GM10847 (cell line): ENCODE results near the gene SAMD3.

Experiments
- POLR2A ChIP-seq: IDR thresholded peaks from 2 replicates; pipeline ENCODE4 v1.6.1; 2011; ENCODE audit not compliant: insufficient read length; ENCODE audit errors: extremely low read depth

The SAMD3 gene, protein sequence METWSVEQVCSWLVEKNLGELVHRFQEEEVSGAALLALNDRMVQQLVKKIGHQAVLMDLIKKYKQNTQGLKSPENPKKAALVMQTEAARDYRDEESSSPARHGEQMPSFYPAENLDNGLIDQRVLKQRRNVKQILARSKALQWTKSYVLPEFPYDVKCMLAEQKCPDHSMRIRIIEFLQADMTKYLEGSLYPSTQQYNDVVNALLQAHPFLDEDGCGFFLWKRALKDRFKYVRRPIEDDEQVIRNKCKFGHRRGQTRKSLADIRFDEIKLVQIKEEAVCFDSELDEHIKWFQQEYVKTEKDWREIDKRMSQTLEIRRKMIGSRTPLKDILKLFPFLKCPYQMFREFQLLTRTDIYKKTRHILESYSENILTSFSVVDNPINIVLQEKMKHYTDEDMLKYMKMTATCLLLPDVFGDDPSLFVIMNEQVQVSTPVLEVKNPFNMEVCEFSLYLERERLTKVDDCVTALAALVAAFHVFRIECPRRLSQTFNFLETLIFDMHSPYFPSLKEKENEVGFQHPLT

DNA sequence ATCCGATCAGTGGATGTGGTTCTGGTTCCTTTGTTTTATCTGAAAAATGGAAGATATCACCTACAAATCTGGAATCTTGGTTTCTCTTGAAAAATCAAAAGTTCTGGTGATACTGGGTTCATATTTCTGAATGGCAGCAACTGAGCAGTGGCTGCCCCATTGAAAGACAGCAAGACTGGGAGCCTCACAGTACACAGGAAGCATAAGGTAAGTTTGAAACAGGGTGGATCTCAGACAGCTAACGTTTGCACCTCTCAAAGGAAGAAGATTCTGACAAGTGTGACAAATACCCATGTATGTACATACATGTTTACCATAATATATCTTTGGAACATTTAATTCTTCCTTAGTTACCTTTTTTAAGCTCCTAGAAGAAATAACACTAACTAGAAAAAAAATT, at the start of gene SAMD3:
SAMD3 (minus strand) TSS at position 177 of the 400 bp plus-strand sequence. CDS start 7,678 bp downstream, outside the sequence.
- TF ChIP-seq POLR2A: no peak

DNA sequence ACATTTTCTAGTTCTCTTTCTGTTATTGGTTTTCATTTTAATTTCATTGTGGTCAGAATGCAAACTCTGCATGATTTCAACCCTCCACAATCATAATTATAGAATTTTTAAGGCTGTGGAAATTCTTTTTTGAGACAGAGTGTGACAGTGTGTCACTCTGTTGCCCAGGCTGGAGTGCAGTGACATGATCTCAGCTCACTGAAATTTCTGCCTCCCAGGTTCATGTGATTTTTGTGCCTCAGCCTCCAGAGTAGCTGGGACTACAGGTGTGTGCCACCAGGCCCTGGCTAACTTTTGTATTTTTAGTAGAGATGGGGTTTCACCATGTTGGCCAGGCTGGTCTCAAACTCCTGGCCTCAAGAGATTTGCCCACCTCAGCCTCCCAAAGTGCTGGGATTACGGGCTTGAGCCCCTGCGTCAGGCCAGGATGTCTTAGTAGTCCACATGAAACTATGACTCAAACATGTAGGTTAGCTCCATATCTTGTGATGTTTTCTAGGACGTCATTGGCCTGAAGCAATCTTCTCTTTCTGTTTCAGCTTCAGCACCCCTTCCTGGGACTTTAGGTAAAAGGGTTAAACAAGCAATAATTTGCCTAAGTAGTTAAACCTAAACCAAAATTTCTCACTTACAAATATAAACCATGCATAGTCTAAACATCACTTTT, 47.4 kb upstream of the SAMD3 start:
- TF ChIP-seq POLR2A: no peak

DNA sequence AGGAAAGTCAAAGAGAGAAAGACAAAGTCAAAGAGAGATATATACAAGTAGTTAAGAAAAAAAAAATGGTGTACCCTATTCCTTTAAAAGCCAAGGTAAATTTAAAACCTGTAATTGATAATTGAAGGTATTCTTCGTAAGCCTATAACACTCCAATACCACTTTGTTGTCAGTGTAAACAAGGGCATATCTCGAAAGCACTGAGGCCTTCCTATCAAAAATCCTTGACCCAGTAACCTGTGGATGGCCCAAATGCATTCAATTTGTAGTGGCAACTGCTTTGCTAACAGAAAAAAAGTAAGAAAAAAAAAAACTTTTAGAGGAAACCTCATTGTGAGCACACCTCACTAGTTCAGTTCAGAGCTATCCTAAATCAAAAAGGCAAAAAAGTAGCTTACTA, 39.3 kb upstream of the SAMD3 start:
- TF ChIP-seq POLR2A: no peak

DNA sequence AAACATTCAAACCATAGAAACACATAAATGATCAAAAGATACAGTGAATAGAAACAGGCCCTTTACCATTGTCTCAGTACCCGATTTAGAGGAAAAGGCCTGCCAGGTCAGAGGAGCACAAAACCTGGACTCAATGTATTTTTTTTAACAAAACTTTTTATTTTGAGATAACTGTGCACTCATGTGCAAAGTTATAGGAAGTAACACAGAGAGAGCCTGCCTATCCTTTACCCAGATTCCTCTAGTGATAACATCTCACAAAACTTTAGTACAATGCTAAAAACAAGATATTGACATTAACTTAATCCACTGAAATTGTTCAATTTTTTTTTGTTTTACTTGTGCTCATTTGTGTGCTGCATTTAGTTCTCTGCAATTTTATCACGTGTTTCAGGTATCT, 36.8 kb upstream of the SAMD3 start:
- TF ChIP-seq POLR2A: no peak

DNA sequence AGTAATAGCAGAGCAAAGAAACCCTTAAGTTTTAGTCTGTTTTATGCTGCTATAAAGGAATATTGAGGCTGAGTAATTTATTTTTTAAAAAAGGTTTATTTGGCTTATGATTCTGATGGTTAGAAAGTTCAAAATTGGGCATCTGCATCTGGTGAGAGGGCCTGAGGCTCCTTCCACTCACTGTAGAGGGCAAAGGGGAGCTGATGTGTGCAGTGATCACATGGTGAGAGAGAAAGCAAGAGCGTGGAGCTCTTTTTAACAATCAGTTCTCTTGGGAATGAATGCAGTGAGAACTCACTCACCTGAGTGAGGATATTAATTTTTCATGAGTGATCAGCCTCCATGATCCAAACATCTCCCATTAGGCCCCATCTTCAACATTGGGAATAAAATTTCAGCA, 36.4 kb upstream of the SAMD3 start:
- no peak for TF ChIP-seq POLR2A

DNA sequence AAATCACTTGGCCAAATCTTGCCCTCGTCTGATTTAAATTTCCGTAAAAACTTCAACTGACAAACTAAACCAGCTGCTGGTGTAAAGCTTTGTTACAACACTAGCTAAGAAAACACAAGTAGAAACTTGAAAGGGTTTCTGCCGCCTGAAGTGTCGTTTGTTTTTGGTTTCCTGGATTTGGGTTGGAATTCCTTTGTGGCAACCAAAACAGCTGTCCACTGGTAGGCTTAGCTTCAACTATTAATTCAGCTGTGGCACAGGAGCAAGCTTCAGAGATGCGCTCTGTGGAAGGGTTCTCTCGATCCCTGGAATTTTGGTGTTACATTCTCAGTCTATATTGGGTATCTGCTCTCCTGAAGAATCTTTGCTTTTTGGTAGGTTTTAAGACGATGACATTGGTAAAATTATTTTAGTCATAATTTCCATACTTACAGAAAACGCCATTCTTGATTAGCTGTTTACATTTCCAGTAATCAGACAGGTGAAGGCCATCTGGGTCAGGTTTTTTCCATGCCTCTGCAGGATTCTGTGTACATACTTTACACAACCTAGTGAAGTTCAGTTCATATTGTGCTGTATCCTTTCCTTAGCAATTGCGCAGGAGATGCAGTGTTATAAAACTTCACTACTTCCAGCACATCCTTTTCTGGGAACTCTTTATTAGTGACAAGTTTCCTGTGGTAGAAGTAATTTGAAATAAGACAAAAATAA, 29.9 kb upstream of the SAMD3 start:
- no peak for TF ChIP-seq POLR2A

DNA sequence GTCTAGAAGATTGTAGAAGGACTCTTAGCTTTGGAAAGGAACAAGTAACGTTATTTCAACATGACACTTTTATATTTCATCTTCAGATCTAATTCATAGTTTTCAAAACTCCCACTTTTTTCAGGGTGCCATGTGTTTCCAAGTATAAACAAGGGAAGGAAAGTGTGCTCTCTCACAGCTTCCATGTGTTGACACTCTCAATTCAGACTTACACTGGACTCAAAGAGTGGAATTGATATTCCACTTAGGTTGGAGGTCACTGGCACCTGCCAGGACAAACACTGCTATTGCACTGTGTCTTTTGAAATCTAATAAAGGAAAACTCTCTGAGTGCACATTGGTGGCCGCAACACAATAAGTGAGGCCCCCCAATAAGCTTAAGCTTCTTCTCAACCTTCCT, 22.5 kb upstream of the SAMD3 start:
- TF ChIP-seq POLR2A: no peak

DNA sequence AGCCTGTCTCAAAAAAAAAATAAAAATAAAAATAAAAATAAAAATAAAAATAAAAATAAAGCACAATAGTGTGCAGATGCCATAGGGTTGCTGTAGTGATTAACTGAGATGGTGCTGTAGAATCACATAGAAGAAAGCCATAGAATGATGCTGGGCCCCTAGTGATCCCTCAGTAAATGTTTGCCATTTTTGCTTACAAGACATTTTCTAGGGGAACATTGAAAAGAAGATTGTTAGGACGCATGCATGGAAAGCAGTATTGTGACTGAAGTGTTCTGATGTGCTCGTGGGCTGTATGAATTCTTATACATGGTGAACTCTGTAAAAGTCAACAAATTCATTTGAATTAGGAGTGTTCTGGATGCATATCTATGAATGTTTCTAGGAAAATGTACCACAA, 22.0 kb upstream of the SAMD3 start:
- TF ChIP-seq POLR2A: no peak

DNA sequence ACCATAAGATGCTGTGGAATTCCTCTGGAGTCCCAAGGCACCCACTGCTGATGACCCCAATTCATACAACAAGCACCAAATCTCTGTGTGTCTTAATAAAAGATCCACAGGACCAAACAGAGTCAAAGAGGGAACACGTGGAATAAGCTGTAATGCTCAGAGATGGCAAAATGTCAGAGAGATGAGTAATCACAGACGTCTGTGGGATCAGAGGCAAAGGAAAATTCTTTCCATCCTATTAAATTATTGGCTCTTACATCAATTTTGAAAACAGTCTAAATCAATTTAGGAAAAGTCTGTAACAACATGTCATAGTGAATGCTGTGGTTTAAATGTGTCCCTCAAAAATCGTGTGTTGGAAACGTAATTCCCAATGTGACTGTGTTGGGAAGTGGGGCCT, 17.5 kb upstream of the SAMD3 start:
- TF ChIP-seq POLR2A: no peak

DNA sequence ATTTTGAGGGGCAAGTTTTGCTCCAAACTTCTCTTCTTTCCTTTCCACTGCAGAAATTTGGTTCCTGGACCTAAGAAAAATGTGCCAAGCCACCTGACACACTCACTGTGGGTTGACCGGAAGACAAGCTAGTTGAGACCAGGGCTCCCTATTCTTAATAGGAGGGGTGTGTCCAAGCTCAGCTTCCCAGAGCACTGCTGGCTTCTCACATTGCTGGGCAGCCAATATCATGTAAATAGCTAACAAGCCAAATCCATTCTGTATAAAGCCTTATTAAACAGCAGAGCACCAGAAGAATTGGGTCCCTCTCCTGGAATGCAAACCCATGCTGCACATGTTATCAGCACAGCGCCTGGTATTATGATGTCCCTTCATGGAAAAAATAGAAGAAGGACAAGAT, 17.0 kb upstream of the SAMD3 start:
- TF ChIP-seq POLR2A: no peak

DNA sequence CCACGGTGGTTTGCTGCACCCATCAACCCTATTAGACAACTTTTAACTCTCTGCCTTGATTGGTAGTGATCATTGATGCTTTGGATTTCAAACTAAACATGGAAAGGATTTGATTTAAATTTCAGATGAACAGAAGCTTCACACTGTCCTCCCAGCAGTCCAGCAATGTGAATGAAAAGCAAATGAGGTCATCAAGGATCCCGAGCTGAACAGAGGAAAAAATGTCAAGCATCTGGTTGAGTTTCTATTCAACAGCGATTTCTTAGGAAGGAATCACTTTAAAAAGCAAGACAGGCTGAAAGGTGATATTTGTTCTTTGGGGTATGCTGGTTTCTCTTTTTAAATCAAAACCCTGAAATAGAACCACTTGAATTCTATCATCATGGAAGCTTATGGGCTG, 10.6 kb upstream of the SAMD3 start:
- no peak for TF ChIP-seq POLR2A

DNA sequence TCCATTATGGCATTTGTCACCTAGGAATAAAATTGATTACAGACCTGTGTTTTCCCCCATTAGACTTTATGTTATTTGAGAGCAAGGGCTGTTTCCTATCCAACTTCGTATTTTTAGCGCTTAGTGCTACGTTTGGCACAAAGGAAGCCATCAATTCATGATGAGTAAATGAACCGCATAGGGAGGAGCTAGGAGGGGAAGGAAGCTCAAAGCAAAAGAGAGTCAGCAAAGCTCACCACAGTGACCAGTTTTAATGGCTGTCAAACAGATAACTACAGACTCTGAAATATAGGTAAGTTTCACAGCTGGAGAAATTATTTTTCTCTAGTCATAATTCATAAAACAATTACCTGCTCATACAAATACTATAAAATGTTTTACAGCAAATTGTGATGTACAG, 6.9 kb upstream of the SAMD3 start:
- TF ChIP-seq POLR2A: no peak

DNA sequence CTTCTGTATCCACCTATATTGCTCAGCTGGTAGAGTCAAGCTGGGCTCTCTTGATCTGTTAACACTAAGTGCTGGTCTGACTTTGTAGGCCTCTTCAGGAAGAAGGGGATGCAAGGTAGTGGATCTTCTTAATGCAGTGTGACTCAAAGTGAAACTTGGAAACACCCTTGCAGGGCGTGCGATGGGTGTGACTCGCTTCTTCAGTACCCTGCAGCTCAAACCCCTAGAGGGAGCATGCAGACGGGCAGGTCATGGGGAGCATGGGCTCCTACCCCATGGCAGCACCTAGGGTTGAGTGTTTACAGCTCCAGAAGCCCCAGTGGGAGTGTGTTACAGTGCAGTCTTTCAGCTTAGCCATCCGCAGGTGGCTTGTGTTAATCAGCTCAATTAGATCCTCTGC, 757 bp upstream of the SAMD3 start:
- TF ChIP-seq POLR2A: no peak

DNA sequence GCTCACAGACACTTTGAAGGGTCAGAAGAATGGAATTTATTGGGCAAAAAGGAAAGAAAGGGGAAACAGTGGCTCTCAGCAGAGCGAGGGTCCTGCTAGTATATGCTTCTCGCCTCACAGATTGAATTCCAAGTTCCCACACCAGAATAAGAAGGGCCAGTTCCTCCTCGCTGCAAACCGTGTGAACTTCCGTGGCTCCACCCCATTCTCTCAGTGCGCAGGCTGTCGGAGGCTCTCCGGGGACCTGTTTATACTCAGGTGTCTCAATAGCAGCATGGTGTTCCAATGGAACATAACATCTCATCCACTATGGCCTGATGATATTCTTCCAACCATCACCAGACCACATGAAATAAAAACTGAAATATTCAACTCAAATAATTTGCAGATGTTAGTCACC, 4.6 kb downstream of the SAMD3 start:
- TF ChIP-seq POLR2A: no peak

DNA sequence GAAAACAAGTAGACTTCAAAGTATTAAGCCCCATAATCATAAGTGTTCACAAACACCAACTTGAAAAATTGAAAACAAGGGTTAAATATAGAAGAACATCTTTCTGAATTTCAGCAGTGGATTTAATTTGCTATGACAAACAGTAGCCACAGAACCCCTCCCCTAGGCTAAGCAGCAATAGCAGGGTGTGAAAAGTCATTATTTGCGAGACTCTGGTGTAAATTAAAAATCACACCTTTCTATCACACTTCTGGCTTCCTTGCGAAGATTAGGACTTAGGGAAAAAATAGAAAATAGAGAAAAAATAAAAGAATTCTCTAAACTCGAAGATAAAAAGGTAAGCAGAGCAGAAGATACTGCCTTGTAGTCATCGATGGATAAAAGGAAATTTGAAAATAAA, 6.1 kb downstream of the SAMD3 start:
- TF ChIP-seq POLR2A: no peak

DNA sequence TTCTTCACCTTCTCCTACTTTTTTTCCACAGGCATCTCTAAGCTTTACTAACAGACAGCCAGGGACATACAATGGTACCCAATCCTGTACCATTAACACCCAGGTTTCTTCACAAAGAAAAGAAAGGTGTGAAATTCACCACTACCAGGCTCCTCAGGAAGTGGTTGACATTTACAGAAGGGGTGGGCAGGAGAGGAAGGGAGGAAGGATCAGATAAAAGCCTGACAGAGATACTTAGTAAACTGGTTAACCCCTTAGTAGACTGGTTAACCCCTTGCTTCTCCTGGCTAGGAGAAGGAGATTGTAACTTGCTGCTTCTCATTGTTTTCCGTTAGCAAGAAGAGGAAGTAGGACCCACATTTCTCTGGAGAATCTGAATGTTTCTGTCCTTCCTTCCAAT, 7.2 kb downstream of the SAMD3 start:
- TF ChIP-seq POLR2A: no peak
